ENCODE data around the gene PLK3. TPM values are rescaled to one million over a fixed set of nuclear protein-coding genes. Genes with fewer than 3 reads are reported as not detected.

Gene PLK3
- total RNA-seq, 4 donors from 2014 or later = 12.4 to 87.2 (median 16.3) TPM

DNA sequence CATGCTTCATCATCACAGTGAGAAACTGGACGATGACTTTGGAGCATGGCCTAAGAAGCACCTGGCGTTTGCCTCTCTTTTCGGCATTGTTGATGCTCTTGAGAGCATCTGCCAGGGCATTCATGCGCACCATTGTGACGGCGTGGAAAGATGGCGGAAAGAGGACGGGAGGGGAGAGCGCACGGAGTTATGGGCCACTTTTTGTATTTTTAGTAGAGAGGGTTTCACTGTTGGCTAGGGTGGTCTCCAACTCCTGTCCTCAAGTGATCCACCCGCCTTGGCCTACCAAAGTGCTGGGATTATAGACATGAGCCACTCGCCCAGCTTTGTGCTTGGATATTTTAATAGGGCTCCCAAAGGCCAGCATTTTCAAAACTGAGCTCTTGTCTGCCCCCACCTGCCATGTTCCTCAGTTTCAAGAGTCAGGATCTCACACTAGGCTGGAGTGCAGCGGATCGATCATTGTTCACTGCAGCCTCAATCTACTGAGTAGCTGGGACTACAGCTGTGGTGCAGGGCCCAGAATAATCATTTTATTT, 19.5 kb upstream of the PLK3 start:
- in situ Hi-C loops (cut with MboI; ENCODE audit: low pct_ligation_motif_present in 1 of 4, low pct_unique_long_range_greater_than_20kb in 1 of 4, low sequenced_read_pairs in 3 of 4) = loop anchor here in 2 of 4 donors (25.0 kb wide), 2 partner anchors 232 to 532 kb away; partner anchors contain the start of genes HECTD3 (in 1 of the 2) and UROD (in 1 of the 2)
- WGBS, 2 donors (ENCODE audit: low coverage in 1 of 2) = 91 to 94% methylated on average over 11 to 14 of the region's 14 CpGs

DNA sequence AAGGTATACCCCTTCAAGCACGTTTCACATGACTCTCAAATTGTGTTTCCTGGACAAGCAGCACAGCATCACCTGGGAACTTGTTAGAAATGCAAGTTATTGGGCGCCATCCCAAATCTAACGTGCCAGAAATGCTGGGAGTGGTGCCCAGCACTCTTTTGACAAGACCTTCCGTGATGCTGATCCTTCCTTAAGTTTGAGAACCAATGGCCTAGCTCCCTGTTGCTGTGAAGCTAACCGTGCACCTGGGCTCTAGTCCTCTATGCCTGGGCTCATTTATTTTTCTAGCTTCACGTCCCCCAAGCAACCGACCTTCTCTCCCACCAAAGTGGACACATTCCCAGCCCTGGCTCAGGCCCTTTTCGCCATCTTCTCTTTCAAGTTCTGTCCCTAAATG, 16.5 kb upstream of the PLK3 start:
- H3K4me3 ChIP-seq = peak overlapping the region; percentile 32 to 47 (median 40)
- in situ Hi-C loops (cut with MboI; ENCODE audit: low pct_ligation_motif_present in 1 of 4, low pct_unique_long_range_greater_than_20kb in 1 of 4, low sequenced_read_pairs in 3 of 4) (loop anchor here in 2 of 4 donors (25.0 kb wide), 2 partner anchors 229 to 529 kb away; partner anchors contain the start of genes HECTD3 (in 1 of the 2) and UROD (in 1 of the 2)), intact Hi-C loops (cut with DNase I; ENCODE audit: low total_unique reads) (loop anchor here (10.0 kb wide), 1 partner anchor 51 kb away; no protein-coding TSS in a partner anchor)
- H3K27ac ChIP-seq = peak overlapping the region in 2 of 4 donors; percentile 9 to 14
- H3K27me3 ChIP-seq = no peaks in the 10 kb centered on the region
- H3K9me3 ChIP-seq = no peaks in the 10 kb centered on the region
- peaks cover 11 to 29% (median 22%) of the 10 kb centered on the region in 4 donors for H3K4me1 ChIP-seq
- WGBS, 2 donors (ENCODE audit: low coverage in 1 of 2) = 50 to 56% methylated on average over 1 to 8 of the region's 8 CpGs
- DNase-seq = no peak
- peaks cover 0 to 8% (median 0%) of the 10 kb centered on the region in 4 donors for H3K36me3 ChIP-seq
- TF ChIP-seq CTCF (IDR thresholded peaks at IDR 0.05) = no peak
- no peak for TF ChIP-seq EP300 (IDR thresholded peaks at IDR 0.05; ENCODE audit: low read depth)

More for the DNA sequence above, 19.5 kb upstream of the PLK3 start:
- Histone ChIP-seq H3K27ac (no peak overlapping the region), H3K27me3 (no peaks in the 10 kb centered on the region), H3K9me3 (no peaks in the 10 kb centered on the region), H3K4me3 (no peak overlapping the region), H3K36me3 (peaks cover 0 to 20% (median 4%) of the 10 kb centered on the region in 4 donors), H3K4me1 (peaks cover 16 to 40% (median 29%) of the 10 kb centered on the region in 4 donors)
- intact Hi-C loops (cut with DNase I; ENCODE audit: low total_unique reads) = loop anchor here (10.0 kb wide), 1 partner anchor 54 kb away; no protein-coding TSS in a partner anchor
- no peak for DNase-seq
- TF ChIP-seq EP300 (IDR thresholded peaks at IDR 0.05; ENCODE audit: low read depth) (no peak), CTCF (IDR thresholded peaks at IDR 0.05) (no peak), POLR2A (IDR thresholded peaks at IDR 0.05) (no peak), POLR2AphosphoS5 (IDR thresholded peaks at IDR 0.05) (no peak)

DNA sequence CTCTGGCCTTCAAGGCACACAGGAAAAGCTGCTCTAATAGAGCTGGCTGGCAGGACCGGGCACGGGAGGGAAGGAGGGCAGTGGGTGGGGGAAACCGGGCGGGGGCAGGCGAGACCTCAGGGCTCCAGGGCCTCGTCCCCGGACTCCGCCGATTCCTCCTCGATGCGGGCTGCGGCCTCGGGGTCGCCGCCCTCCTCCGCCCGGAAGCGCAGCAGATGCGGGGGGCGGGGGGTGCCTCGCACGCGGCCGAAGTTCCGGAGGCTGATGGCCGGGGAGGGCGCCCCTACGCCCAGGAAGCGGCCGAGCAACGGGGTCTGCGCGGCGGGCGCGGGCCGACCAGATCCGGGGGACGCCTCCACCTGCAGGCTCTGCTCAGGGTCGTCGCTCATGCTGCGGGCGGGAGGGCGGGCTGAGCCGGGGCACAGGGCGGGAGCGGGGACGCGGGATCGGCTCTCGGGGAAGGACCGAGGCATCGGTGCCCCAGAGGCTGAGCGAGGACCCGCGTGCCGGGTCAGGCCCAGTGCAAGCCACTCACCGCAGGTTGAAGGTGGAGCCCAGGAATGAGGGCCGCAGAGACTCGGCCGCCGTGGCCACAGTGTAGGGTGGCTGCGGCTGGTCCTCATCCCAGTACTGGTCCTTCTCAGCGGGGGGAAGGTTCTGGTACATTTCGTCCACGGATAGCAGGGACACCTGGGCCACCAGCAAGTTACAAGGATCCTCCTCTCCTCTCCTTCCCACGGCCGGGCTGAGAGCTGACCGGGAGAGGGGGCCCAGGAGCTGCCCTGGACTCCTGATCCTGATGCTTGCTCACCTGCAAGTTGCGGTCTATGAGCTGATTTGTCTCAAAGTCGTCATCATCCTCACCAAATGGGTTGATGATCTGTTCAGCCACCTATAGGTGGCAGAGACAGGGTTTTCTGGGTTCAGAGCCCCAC, 15.8 kb upstream of the PLK3 start:
- intact Hi-C loops (cut with DNase I; ENCODE audit: low total_unique reads) = loop anchor here (10.0 kb wide), 1 partner anchor 50 kb away; no protein-coding TSS in a partner anchor
- whole genome bisulfite sequencing, 2 donors (ENCODE audit: low coverage in 1 of 2) = 6% methylated on average over 61 of the region's 71 CpGs; no CpG with 5 or more reads in 1 of the 2 donors
- no peaks in the 10 kb centered on the region for H3K9me3 ChIP-seq
- peaks cover 11 to 29% (median 22%) of the 10 kb centered on the region in 4 donors for H3K4me1 ChIP-seq
- H3K36me3 ChIP-seq = peaks cover 0 to 3% (median 0%) of the 10 kb centered on the region in 4 donors
- TF ChIP-seq POLR2A (IDR thresholded peaks at IDR 0.05) (no peak), CTCF (IDR thresholded peaks at IDR 0.05) (no peak), EP300 (IDR thresholded peaks at IDR 0.05; ENCODE audit: low read depth) (no peak), POLR2AphosphoS5 (IDR thresholded peaks at IDR 0.05) (no peak)
- peak; percentile 32 for DNase-seq
- H3K27ac ChIP-seq = peak overlapping the region in 2 of 4 donors; percentile 9 to 14
- in situ Hi-C loops (cut with MboI; ENCODE audit: low pct_ligation_motif_present in 1 of 4, low pct_unique_long_range_greater_than_20kb in 1 of 4, low sequenced_read_pairs in 3 of 4) = loop anchor here in 2 of 4 donors (25.0 kb wide), 2 partner anchors 228 to 528 kb away; partner anchors contain the start of genes HECTD3 (in 1 of the 2) and UROD (in 1 of the 2)
- no peaks in the 10 kb centered on the region for H3K27me3 ChIP-seq
- peak overlapping the region; percentile 32 to 47 (median 40) for H3K4me3 ChIP-seq

- in situ Hi-C loops (cut with MboI; ENCODE audit: low pct_ligation_motif_present in 1 of 4, low pct_unique_long_range_greater_than_20kb in 1 of 4, low sequenced_read_pairs in 3 of 4) (loop anchor here in 2 of 4 donors (25.0 kb wide), 2 partner anchors 227 to 527 kb away; partner anchors contain the start of genes HECTD3 (in 1 of the 2) and UROD (in 1 of the 2)), intact Hi-C loops (cut with DNase I; ENCODE audit: low total_unique reads) (loop anchor here (10.0 kb wide), 1 partner anchor 50 kb away; no protein-coding TSS in a partner anchor)
- WGBS, 2 donors (ENCODE audit: low coverage in 1 of 2) = 88% methylated on average over 6 of the region's 6 CpGs; no CpG with 5 or more reads in 1 of the 2 donors
- no peak overlapping the region for H3K27ac ChIP-seq
- no peak for DNase-seq
- peaks cover 11 to 29% (median 22%) of the 10 kb centered on the region in 4 donors for H3K4me1 ChIP-seq
- H3K36me3 ChIP-seq = no peaks in the 10 kb centered on the region
- no peak overlapping the region for H3K4me3 ChIP-seq
- no peaks in the 10 kb centered on the region for H3K27me3 ChIP-seq
- TF ChIP-seq CTCF (IDR thresholded peaks at IDR 0.05) = no peak
- no peak for TF ChIP-seq POLR2AphosphoS5 (IDR thresholded peaks at IDR 0.05)
- no peak for TF ChIP-seq POLR2A (IDR thresholded peaks at IDR 0.05)
- TF ChIP-seq EP300 (IDR thresholded peaks at IDR 0.05; ENCODE audit: low read depth) = no peak
- no peaks in the 10 kb centered on the region for H3K9me3 ChIP-seq
Observed at GRCh38 chr1:44785029-44785380, 15.2 kb upstream of the PLK3 start.

All from transverse colon (tissue), 4 donors.